HG03571 (cell line): ENCODE data around the gene RNASEH2A.
"Not testable (repeated sequence)": the region's sequence is repeated elsewhere in the genome, so short reads cannot be mapped to it uniquely, and the experiment has no call there.

Experiments
- ATAC-seq: cut with Tn5 transposase; IDR thresholded peaks from one replicate; pipeline ENCODE4 v1.9.1; 2021; ENCODE audit not compliant: unreplicated experiment

Gene RNASEH2A

DNA sequence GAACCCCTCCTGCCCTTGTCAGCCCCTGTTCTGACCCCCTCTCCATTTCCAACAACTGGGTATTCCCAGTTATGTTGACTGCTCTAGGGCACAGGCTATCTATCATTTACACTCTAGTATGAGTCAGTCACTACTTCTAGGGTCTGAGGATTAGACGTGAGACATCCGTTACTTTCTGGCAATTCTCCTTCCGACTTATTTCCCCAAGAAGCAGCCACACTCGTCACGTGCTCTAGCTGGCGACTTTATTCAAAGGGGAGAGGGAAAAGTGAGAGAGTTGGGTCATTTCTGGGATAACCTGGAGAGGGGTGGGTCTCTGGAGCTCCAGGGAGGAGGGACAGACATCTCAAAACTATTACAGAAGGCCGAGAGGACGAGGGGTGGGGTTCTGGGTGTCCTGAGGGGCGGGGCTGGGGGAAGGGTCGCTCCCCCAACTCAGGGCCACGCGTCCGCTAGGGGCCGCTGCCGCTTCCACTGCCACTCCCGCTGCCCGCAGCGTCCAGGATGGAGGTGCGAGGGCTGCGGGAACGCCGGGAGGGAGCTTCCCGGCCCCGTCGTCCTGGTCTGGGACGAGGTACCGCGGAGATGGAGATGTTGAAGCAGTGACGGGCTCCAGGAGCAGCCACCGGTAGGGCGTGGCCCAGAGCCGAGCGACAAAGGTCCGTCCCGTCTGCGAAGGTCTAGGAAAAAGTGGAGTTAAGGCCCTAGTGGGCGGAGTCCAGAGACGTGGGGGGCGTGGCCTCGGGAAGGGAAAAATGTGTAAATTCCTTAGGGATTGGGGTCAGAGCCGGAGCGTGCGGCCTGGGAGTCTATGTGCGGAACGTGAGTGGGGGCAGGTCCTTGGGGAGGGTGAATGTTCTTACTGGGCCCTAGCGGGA is 19.1 kb downstream of the RNASEH2A start:
- no peak for ATAC-seq

DNA sequence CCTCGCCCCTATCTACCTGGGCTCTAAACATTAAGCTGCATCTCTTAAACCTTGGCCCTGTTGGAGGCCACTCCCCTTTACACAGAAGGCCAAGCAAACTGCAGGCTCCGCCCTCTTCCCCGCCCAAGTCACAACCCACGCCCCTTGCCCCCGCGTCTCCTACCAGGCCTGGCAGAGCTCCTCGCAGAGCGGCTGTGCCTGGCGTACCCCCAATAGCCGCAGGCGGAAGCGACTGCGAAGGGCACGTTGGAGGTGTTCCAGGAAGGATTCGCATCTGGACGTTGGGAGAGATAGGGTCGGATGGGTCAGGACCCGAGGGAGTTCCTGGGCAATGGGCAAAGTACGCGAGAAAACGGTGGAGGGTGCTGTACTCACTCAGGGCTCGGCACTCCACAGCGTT is 22.1 kb downstream of the RNASEH2A start:
- no peak for ATAC-seq

DNA sequence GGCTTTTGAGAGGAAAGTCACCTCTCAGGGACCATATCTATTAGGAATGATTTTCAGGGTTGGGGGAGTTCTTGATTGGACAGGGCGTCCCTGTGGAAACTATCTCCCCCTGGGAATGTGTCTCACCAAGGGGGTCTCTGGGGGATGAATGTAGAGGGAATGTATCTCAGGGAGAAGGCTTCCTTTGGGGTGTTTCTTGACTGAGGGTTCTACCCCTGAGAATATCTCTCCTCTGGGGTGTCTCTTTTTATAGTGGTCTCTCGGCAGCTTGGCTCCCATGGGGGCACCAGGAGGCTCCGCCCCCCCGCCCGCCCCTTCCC is 27.0 kb downstream of the RNASEH2A start:
- ATAC-seq = no peak

DNA sequence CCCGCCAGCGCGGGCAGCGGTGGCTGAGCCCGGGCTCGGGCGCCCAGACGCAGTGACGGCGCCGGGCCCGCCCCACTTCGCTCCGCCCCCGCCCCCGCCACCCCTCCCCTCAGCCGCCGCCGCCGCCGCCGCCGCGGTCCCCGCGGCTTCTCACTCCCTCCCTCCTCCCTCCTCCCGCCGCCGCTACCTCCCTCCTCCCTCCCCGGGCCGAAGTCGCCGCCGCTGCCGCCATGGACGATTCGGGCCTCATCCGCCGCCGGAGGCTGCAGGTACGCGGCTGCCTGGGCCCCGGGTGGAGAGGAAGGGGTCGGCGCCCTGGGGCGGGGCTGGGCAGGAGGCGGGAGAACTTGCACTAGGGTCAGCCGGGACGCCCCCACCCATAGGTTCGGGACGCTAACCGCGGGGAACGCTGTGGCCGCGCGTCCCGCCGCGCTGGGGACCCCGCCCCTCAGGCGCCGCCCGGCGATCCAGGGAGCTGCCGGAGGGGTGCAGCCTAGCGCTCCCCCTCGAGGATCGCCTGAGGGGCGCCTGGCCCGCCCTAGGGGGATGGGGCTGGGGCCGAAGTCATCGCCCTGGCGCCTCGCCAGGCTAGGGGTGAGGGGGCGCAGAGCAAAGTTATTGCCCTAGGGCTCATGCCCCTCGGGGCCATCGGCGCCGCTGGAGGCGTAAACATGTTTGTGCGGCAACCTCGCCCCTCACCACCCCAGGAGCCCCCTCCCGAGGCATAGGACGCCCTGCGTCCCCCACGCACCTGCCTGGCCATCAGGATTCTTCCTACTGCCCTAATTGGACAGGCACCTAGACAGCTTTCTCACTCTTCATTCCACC is 27.6 kb downstream of the RNASEH2A start:
- ATAC-seq = no peak

DNA sequence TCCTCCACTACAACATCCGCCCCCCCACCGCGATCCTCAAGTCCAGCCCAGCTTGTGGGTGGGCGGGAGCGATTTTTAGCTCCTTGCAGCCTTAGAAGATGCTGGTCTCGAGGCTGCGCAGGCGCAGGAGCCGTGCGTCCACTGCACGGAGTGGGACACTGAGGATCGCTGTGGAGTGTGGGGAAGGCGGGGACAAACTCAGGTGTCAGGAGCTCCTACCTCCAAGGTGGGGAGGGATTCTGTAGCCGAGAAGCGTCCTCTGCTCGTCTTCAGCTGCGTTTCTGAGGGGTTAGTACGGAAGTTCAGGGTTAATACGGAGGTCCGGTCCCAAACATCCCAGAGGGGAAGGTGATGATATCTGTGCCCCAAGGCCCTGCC is 28.2 kb downstream of the RNASEH2A start, which contains the start of gene RTBDN:
Gene RTBDN, minus strand, starts transcription at position 14 of the 378 bp plus-strand sequence. CDS start 4,600 bp downstream, outside the sequence.
- ATAC-seq = no peak

DNA sequence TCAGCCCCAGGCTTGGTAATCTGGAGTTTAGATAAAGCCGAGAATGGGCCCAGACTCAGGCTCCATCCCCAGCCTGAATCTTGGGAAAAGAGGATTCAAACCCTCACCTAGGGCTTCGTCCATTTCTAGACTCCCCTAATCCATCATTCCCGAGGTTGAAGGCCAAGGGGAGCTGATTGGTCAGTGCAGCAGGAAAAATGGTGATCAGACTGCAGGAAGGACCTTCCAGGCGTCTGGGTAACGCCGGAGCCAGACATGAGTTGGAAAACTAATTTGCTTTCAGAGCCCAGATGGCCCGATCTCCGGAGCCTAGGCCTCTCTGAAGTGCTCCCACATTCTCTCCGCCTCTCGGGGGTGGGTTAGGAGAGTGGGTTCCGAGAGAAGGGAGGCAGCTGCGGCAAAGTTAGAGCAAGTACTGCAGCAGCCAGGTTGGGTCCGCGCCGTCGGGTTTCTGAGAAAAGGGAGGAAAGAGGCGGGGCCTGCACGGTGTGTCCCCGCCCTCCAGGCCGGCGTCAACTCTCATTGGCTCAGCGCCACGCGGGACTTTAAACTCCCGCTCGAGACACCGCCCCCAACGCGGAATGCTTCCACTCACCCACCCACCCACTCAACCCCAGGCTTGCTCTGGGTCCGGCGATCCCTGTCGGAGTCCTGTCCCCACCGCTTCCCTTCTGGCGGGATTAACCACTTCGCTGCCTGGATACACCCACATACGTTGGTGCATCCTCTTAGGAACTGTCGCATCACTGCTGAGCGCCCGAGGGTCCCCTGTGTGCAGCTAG is 28.8 kb downstream of the RNASEH2A start:
- no peak for ATAC-seq

DNA sequence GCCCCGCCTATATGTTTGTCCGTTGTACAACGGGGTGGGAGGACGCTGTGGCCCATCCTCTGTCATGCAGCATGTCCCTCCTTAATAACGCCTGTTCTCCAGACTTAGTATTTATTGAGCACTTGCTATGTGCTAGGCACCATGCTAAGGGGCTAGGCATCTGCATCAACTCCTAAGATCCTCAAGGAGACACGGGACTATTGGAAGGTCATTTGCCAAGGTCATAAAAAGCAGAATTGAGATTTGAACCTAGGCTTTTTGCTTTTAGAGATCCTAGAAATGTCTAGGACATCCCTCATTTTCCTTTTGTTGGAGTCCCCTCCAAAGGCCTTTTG is 30.1 kb downstream of the RNASEH2A start:
- no peak for ATAC-seq

DNA sequence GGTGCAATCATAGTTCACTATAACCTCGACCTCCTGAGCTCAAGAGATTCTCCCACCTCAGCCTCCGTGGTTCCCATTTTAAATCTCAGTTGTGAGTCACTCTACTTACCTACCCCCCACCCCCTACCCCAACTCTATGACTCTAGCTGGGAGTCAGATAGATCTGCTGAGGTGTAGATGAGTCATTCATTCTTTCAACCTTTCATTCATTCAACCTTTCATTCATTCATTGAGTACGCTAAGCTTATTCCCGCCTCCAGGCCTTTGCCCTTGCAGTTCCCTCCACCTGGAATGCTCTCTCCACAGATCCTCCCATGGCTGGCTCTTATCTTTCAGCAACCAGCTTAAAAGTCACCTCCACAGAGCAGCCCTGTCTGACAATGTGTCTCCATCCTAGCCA is 30.8 kb downstream of the RNASEH2A start:
- no peak for ATAC-seq

DNA sequence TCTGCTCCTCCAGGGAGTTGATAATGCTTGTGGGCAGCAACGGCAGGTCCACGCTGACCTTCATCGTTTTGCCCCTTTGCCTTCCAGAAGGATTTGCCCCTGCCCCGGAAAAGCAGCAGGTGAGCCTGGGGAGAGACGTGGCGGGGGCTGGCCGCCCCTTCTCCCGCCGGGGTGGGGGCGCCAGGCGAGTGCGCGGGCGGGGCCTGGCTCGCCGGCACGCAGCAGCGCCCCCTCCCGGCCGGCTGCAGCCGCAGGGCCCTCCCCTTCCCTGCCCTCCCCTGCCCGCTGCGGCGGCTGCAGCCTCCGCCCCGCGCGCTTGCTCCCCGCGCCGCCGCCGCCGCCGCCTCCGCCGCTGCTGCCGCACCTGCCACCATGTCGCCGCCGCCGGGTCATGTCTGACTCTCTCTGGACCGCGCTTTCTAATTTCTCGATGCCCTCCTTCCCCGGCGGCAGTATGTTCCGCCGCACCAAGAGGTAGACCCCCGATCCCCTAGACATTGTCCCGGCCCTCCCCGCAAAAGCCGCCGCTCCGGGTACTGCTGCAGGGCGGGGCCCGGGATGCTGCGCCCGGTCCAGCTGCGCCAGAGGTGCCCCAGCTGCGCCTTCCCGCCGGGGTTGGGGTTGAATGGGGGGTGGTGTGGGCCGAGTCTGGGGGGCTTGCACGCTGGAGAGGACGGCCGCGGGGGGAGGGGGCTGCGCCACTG is 31.9 kb downstream of the RNASEH2A start, which contains the start of gene MAST1:
Gene MAST1, plus strand, starts transcription at position 334 of the 704 bp plus-strand sequence. Its CDS starts 58 bp downstream, at position 392.
- ATAC-seq = no peak

DNA sequence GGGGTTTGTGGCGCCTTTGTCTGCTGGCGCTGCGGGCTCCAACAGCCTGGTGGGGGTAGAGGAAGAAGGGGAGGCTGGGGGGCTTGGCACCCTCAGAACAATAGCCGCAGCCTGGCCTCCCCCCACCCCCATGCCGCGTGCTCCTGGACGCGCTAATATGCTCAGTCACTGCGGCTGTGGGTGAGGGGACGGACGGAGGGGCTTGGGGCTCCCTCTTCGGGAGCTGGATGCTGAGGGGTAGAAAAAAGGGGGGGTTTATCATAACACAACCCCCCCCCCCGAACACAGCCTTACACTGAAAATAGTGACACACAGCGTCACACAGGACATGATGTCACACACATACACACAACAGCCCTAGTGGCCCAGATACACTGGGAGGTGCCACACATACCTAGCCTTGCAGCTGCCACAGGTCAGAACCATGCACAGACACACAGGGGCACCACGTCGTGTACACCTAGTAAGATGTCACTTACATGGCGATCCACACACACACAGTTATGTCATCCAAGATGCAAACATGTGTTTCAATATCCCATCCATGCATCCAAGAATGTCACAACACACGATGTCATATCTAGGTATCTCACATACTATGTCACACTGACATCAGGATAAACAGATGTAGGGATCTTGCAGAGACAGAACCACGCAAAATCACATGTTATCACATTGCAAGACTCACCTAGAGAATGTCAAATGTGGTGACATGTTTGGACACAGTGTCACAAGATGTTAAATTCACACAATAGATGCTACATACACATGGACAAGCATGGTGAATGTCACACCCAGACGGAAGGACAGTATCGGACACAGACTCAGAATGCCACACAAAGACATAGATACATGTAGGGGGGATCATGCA is 32.7 kb downstream of the RNASEH2A start:
- ATAC-seq = no peak

DNA sequence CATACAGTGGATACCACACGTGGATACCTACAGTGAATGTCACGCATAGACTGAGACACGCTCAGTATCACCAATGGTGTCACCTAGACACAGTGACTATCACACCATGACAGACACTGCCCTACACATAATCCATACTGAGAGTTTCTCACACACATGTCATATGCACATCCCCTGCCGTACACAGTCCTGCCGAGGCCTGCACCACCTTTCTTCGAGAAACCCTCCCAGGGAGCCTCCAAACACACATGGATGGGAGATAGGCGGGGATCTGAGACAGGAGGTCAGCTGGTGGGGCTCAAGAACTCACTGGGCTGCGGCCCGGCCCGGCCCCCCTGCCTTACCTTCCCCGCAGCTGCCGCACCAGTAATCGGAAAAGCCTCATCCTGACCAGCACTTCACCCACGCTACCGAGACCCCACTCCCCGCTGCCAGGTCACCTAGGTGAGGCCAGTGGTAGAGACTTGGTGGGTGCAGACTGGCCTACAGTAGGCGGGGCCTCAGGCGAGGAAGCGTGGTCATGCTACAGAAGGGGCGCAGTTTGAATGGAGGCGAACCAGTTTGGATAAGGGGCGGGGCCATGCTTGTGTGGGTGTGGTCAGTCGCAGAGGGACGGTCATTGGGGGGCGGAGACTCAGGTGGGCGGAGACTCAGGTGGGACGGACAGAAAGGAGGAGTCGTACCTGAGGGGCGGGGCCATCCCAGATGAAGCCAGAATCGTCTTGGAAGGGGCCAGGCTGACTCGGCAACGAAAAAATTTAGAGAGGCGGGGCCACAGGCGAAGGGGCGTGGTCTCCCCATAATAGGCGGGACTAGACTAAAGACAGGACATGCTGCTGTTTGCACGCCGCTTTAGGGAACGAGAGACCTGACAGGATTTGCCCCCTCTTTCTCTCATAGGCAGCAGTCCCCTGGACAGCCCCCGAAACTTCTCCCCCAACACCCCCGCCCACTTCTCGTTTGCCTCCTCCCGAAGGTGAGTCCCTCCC is 34.0 kb downstream of the RNASEH2A start:
- no peak for ATAC-seq

DNA sequence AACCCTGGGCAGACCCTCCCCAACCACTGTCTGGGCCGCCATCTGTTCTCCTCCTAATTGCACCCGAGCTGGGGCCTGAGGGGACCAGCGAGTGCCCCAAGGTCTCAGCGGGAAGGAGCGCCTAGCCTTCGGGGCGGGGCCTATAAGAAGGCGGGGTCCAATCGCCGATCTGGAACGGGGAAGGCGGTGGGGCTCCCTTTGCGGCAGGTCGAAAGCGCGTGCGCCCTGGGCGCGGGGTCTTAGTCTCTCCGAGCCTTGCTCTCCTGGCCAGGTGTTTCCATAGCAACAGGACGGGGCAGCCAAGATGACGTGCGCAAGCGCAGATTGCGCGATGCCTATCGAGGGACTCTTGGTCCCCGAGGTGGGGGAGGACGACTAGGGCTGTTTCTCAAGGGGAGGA is 34.7 kb downstream of the RNASEH2A start:
- no peak for ATAC-seq

DNA sequence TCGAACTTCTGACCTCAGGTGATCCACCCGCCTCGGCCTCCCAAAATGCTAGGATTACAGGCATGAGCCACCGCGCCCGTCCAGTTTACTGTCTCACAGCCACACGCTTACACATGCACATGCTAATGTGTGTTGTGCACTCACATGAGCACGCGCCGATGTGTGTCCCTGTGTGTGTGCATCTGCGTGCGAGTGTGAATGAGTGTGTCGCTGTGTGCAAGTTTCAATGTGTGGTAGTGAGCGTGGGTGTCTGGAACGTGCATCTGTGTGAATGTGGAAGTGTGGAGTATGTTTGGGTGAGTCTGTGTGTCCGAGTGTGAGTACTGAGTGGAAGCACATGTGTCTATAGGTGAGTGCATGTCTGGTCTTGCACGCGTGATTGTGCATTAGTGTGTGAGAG is 36.1 kb downstream of the RNASEH2A start:
- ATAC-seq = no peak

DNA sequence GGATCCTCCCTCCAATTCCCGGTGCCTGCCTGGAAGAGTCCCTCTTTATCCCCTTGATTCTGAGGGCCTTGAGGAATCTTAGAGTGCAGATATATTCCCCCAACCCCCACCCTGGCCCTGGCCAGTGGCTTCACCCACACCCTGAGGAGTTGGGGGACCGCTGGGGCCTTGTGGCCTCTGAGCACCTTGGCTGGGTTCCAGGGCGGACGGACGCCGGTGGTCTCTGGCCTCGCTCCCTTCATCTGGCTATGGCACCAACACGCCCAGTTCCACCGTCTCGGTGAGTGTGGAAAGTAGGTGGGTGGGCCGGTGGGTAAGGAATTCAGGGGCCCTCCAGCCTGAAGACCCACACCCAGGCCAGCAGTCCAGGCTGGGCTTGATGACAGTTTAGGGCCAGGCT is 36.9 kb downstream of the RNASEH2A start:
- ATAC-seq = no peak

DNA sequence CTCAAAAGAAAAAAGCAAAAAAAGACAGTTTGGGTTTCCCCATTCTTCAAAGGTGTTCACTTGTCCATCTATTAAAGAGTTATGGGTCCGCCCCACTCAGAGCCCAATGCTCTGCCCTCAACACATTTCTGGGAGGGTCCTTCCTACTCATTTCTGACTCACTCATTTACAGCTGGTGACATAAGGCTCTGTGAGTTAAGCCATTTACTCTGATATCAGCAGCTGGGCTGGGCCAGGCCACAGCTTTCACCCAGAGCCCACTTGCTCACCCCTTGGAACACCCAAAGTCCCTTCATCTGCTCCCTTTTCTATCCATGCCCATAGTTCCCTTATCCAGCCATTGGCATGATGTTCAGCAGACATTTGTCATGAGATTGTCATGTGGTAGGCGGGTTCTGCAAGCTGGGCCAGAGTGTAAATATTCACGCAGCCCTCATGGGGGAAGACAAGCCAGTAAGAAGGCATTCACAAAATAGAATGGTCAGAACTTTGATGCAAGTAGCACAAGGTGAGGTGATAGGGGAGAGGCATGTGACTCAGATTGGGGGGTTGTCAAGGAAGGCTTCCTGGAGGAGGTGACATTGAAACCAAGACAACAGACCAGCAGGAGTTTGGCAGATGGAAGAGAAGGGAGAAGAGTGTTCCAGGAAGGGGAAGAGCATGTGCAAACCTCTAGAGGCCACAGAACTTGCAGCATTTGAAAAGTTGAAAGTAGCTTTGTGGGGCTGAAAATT is 37.8 kb downstream of the RNASEH2A start:
- no peak for ATAC-seq

DNA sequence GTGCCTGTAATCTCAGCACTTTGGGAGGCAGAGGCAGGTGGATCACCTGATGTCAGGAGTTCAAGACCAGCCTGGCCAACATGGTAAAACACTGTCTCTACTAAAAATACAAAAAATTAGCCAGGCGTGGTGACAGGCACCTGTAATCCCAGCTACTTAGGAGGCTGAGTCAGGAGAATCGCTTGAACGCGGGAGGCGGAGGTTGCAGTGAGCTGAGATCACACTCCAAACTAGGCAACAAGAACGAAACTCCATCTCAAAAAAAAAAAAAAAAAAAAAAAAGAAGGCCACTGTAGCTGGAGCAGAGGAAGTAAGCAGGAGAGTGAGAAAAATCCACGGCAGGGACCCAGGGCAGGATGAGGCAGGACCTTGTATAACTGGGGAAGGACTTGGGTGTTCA is 40.2 kb downstream of the RNASEH2A start:
- not testable (repeated sequence) for ATAC-seq

DNA sequence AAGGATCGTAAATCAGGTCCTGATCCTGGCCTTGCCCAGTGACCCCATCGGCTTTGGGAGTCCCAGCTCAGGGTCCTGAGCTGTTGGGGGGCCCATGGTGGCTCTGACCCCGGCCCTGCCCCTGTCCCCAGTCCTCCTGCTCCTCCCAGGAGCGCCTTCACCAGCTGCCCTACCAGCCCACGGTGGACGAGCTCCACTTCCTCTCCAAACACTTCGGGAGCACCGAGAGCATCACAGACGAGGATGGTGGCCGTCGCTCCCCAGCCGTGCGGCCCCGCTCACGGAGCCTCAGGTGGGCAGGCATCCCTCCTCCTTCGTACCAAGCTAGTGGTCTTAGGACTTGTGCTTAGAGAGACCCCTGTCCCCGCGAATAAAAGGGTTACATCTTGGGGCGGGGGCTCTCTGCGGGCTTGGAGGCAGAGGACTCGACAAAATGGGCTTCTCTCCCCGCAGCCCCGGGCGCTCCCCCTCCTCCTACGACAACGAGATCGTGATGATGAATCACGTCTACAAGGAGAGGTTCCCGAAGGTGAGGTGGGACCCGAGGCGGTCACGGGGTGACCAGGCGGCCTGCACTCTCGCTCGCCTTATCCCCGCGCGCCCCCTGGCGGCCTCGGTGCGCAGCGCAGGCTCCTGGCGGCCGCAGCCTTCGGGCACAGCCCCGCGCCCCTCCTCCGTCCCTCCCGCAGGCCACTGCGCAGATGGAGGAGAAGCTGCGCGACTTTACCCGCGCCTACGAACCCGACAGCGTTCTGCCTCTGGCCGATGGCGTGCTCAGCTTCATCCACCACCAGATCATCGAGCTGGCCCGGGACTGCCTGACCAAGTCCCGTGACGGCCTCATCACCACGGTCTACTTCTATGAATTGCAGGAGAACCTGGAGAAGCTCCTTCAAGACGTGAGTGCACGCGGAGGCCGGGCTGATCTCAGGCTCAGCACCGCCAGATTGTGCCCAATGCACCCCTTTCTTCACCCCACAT is 41.1 kb downstream of the RNASEH2A start:
- ATAC-seq = no peak
